GM12872 (cell line): ENCODE data around the gene ZFP91.

Source experiments
- CTCF ChIP-seq: IDR thresholded peaks from 3 replicates; pipeline ENCODE4 v1.5.1; 2011; ENCODE audit warnings: low read depth, mild to moderate bottlenecking, low read length, moderate library complexity; ENCODE audit not compliant: insufficient read depth

ZFP91 gene

GRCh38 chr11:58625086-58625485 is 46.2 kb downstream of the ZFP91 start:
- no peak for TF ChIP-seq CTCF

- no peak for TF ChIP-seq CTCF
Measured at GRCh38 chr11:58625826-58626460, 47.1 kb downstream of the ZFP91 start.

- TF ChIP-seq CTCF, result no peak
Measured at GRCh38 chr11:58626934-58627483, 48.1 kb downstream of the ZFP91 start.

GRCh38 chr11:58628446-58628845 is 49.6 kb downstream of the ZFP91 start:
- no peak for TF ChIP-seq CTCF

GRCh38 chr11:58629857-58630256 is 51.0 kb downstream of the ZFP91 start:
- peak; percentile 68 for TF ChIP-seq CTCF

GRCh38 chr11:58631378-58631777 is 52.5 kb downstream of the ZFP91 start:
- no peak for TF ChIP-seq CTCF

- TF ChIP-seq CTCF, result no peak
Measured at GRCh38 chr11:58632510-58632909, 53.6 kb downstream of the ZFP91 start.

GRCh38 chr11:58636587-58636986 is 57.7 kb downstream of the ZFP91 start:
- no peak for TF ChIP-seq CTCF
